ENCODE data around the gene ZNF607. TPM values are rescaled to one million over a fixed set of nuclear protein-coding genes. Genes with fewer than 3 reads are reported as not detected.

The ZNF607 gene
- total and polyA plus RNA-seq, 2 of the 8 experiments (the other 6 are each of a cell fraction or from before 2014, with no cell fraction given), result 6.7 to 15.9 TPM

- H2BK15ac ChIP-seq (ENCODE audit: low read length), result no peak overlapping the region
- no peaks in the 10 kb centered on the region for H4K20me1 ChIP-seq (replicated peaks in 1 of 2; ENCODE audit: control insufficient read depth in 1 of 2, insufficient read depth in 2 of 2, low read length in 2 of 2)
- no peak for DNase-seq (ENCODE audit: low read depth in 1 of 2, low spot score in 2 of 2)
- H3K79me2 ChIP-seq (ENCODE audit: control insufficient read depth in 1 of 2, insufficient read depth in 2 of 2, low read length in 2 of 2), result peaks cover 0 to 8% of the 10 kb centered on the region in 2 experiments; a peak in 1 of 4 replicates
- H3K14ac ChIP-seq (ENCODE audit: insufficient read length), result no peak overlapping the region
- no peak overlapping the region for H2BK12ac ChIP-seq (ENCODE audit: low read depth, low read length)
- no peak overlapping the region for H4K8ac ChIP-seq (ENCODE audit: extremely low read depth, insufficient read depth, low read length)
- no peaks in the 10 kb centered on the region for H3K23me2 ChIP-seq (ENCODE audit: low read depth, low read length)
- ChIA-PET POLR2A (ENCODE audit: partially characterized antibody) (interaction anchor here (1.1 to 1.3 kb wide), 4 partner anchors 10 to 112 kb away, joined by 4 read pairs; partner anchors contain the start of genes ZNF540, ZNF571 and ZNF573), CTCF (ENCODE audit: partially characterized antibody) (interaction anchor here (0.6 to 0.9 kb wide), 2 partner anchors 14 to 169 kb away, joined by 3 read pairs; no protein-coding TSS in a partner anchor)
- no peak overlapping the region for H2BK5ac ChIP-seq (ENCODE audit: low read depth, low read length)
- H3K4me3 ChIP-seq (ENCODE audit: extremely low read depth in 1 of 4, insufficient read depth in 2 of 4, low read depth in 3 of 4, low read length in 4 of 4), result no peak overlapping the region
- no peak overlapping the region for H2BK120ac ChIP-seq (replicated peaks; ENCODE audit: low read depth, low read length)
- H3K4ac ChIP-seq (replicated peaks; ENCODE audit: insufficient read length, low read depth, low read length), result no peak overlapping the region
- no peak overlapping the region for H2BK20ac ChIP-seq (ENCODE audit: low read length)
- no peak overlapping the region for H3K9ac ChIP-seq (replicated peaks in 1 of 4; ENCODE audit: extremely low read depth in 1 of 4, low read depth in 3 of 4, low read length in 3 of 4)
- H3K56ac ChIP-seq (replicated peaks; ENCODE audit: insufficient read length, low read depth, low read length), result no peak overlapping the region
- H3K18ac ChIP-seq (ENCODE audit: extremely low read depth, low read length), result no peak overlapping the region
- H3K4me2 ChIP-seq (ENCODE audit: insufficient read depth in 1 of 2, low read depth in 2 of 2, low read length in 2 of 2), result no peak overlapping the region
- no peak for FAIRE-seq
- no peak overlapping the region for H3K27ac ChIP-seq (ENCODE audit: low read depth, low read length)
- no peak overlapping the region for H4K5ac ChIP-seq (ENCODE audit: insufficient read length, low read depth, low read length)
- H3K4me1 ChIP-seq (replicated peaks in 1 of 4; ENCODE audit: control insufficient read depth in 3 of 4, insufficient read depth in 4 of 4, low read length in 3 of 4), result no peaks in the 10 kb centered on the region
- no peaks in the 10 kb centered on the region for H3K27me3 ChIP-seq (replicated peaks in 1 of 4; ENCODE audit: control insufficient read depth in 3 of 4, extremely low read depth in 1 of 4, insufficient read depth in 3 of 4, low read length in 3 of 4)
- H3K9me3 ChIP-seq (ENCODE audit: insufficient read depth in 2 of 2, low read depth in 1 of 2, low read length in 1 of 2), result no peaks in the 10 kb centered on the region
- H2AK5ac ChIP-seq (ENCODE audit: low read depth, low read length), result no peak overlapping the region
- no peak overlapping the region for H3K23ac ChIP-seq (ENCODE audit: insufficient read length)
- no peaks in the 10 kb centered on the region for H3K79me1 ChIP-seq (ENCODE audit: low read depth, low read length)
- no peak overlapping the region for H2AFZ ChIP-seq (ENCODE audit: low read length)
- no peak overlapping the region for H4K91ac ChIP-seq (replicated peaks; ENCODE audit: insufficient read length, low read length)
- no peak for TF ChIP-seq RFX5 (IDR thresholded peaks at IDR 0.05; ENCODE audit: borderline replicate concordance, low read depth, low read length)
- peaks cover 0 to 18% (median 10%) of the 10 kb centered on the region in 4 experiments; a peak in 6 of 8 replicates for H3K36me3 ChIP-seq (ENCODE audit: control insufficient read depth in 2 of 4, insufficient read depth in 4 of 4, low read length in 3 of 4)
- WGBS, 2 experiments (ENCODE audit: extremely low coverage in 1 of 2, insufficient coverage in 1 of 2, insufficient read length in 1 of 2, insufficient replicate concordance in 2 of 2, low coverage in 1 of 2, low lambda C conversion rate in 2 of 2, missing lambda C conversion rate in 1 of 2), result 87% methylated on average over 7 of the region's 7 CpGs; no CpG with 5 or more reads in 1 of the 2 experiments
These were observed 13.4 kb downstream of the ZNF607 start for GRCh38 chr19:37706052-37706605.
